Common myeloid progenitor, CD34-positive (primary cell): ENCODE measurements around the gene GRIK1.
A peak's percentile ranks its signal among the peaks of the same experiment; 100 is the strongest.

Experiments
- CTCF ChIA-PET: fragments of 350-600 bp; sonication (Branson Sonifier 250); formaldehyde crosslinking; loops from one replicate; lab custom pipeline; 2021; ENCODE audit warnings: antibody characterized with exemption; lab: Charles Lee
- POLR2A ChIA-PET: fragments of 350-600 bp; sonication (Branson Sonifier 250); formaldehyde crosslinking; loops from one replicate; lab custom pipeline; 2021; ENCODE audit warnings: antibody characterized with exemption; lab: Charles Lee
- DNase-seq, 3 donors: peaks; one replicate each; pipeline versions ENCODE4 v3.0.0 to v3.0.0-alpha.2; 2013
- H3K27ac ChIP-seq, 2 experiments: 1 replicate in 1 of 2; 2 replicates in 1 of 2; pipeline ENCODE4 v1.7.0; 2013; ENCODE audit warnings: inconsistent platforms in 2 of 2, low read length in 2 of 2, mild to moderate bottlenecking in 2 of 2, low read depth in 1 of 2, moderate library complexity in 1 of 2; ENCODE audit not compliant: severe bottlenecking in 2 of 2, insufficient read depth in 1 of 2, poor library complexity in 1 of 2
- H3K27me3 ChIP-seq, 5 experiments: replicated peaks in 2 of 5; 1 replicate in 3 of 5; 2 replicates in 2 of 5; pipeline versions ENCODE4 v1.6.1 to v1.7.0; 2013; ENCODE audit warnings: low read length in 4 of 5, mild to moderate bottlenecking in 2 of 5, moderate library complexity in 2 of 5, inconsistent platforms in 1 of 5; ENCODE audit not compliant: insufficient read depth in 5 of 5, control insufficient read depth in 4 of 5
- H3K36me3 ChIP-seq, 4 experiments: 1 replicate in 2 of 4; 2 replicates in 2 of 4; pipeline versions ENCODE4 v1.6.1 to v1.7.0; 2013; ENCODE audit warnings: low read length in 3 of 4, control low read depth in 1 of 4, mild to moderate bottlenecking in 1 of 4; ENCODE audit not compliant: control insufficient read depth in 4 of 4, insufficient read depth in 4 of 4
- H3K4me1 ChIP-seq, 4 experiments: 1 replicate in 3 of 4; 2 replicates in 1 of 4; pipeline versions ENCODE4 v1.6.1 to v1.7.1; 2013; ENCODE audit warnings: low read length in 3 of 4, mild to moderate bottlenecking in 3 of 4, control low read depth in 1 of 4, inconsistent platforms in 1 of 4, moderate library complexity in 1 of 4; ENCODE audit not compliant: control insufficient read depth in 4 of 4, insufficient read depth in 4 of 4; ENCODE audit errors: control extremely low read depth in 1 of 4
- H3K4me3 ChIP-seq, 7 experiments: 1 replicate in 4 of 7; 2 replicates in 3 of 7; pipeline versions ENCODE4 v1.5.1 to v1.7.0; 2013; ENCODE audit warnings: mild to moderate bottlenecking in 7 of 7, low read length in 6 of 7, moderate library complexity in 6 of 7, inconsistent platforms in 2 of 7, low read depth in 2 of 7, control low read depth in 1 of 7; ENCODE audit not compliant: insufficient read depth in 4 of 7, control insufficient read depth in 1 of 7; ENCODE audit errors: extremely low read depth in 1 of 7
- H3K9me3 ChIP-seq, 5 experiments: 1 replicate in 4 of 5; 2 replicates in 1 of 5; pipeline versions ENCODE4 v1.6.1 to v1.7.1; 2013; ENCODE audit warnings: low read length in 4 of 5, mild to moderate bottlenecking in 2 of 5, inconsistent platforms in 1 of 5, low read depth in 1 of 5, moderate library complexity in 1 of 5; ENCODE audit not compliant: control insufficient read depth in 4 of 5, insufficient read depth in 2 of 5; ENCODE audit errors: control extremely low read depth in 1 of 5
- WGBS: methylation state at CpG from one replicate; pipeline ENCODE4 v1.1.5; 2013; ENCODE audit not compliant: insufficient coverage; 5-methylcytosine and 5-hydroxymethylcytosine counted together

Gene GRIK1

DNA sequence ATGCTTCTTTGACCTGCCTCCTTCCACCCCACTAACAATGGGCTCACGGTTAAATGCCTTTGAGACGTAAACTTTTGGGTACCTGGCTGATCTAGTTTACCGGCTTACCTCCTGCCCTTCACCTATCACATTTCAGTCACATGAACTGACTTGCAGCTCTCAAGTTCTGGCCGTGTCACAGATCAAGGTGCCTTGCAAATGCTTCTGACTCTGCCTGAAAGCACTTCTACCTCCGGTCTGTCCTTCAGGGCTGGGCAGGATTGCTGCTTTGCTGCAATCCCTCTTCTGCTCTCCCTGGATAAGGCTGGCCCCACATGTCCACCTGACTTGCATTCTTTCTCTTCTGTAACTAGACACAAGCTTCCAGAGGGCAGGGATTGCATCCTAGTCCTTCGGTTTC, 69.0 kb downstream of the GRIK1 start:
- H3K36me3 ChIP-seq, result no peaks in the 10 kb centered on the region
- H3K4me1 ChIP-seq, result peaks cover 0 to 4% (median 0%) of the 10 kb centered on the region in 4 experiments
- ChIA-PET POLR2A (no interaction called here), CTCF (no interaction called here)
- no peak overlapping the region for H3K4me3 ChIP-seq
- no peak for DNase-seq
- 96% methylated on average over 5 of the region's 6 CpGs for WGBS
- no peaks in the 10 kb centered on the region for H3K9me3 ChIP-seq
- H3K27ac ChIP-seq, result no peak overlapping the region
- H3K27me3 ChIP-seq, result no peaks in the 10 kb centered on the region

DNA sequence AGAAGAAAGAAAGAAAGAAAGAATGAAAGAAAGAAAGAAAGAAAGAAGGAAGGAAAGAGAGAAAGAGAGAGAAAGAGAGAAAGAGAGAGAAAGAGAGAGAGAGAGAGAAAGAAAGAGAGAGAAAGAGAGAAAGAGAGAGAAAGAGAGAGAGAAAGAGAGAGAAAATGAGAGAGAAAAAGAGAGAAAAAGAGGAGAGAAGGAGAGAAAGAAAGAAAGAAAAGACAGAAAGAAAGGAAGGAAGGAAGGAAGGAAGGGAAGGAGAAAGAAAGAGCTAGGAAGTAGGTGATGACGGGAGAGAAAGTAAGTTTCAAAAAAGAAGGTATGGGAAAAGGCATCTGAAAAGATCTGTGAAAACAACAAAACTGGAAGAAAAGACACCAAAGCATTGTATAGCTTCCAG, 72.0 kb downstream of the GRIK1 start:
- Histone ChIP-seq H3K36me3 (no peaks in the 10 kb centered on the region), H3K27me3 (no peaks in the 10 kb centered on the region), H3K9me3 (no peaks in the 10 kb centered on the region), H3K27ac (no peak overlapping the region), H3K4me1 (peaks cover 0 to 9% (median 5%) of the 10 kb centered on the region in 4 experiments), H3K4me3 (no peak overlapping the region)
- ChIA-PET POLR2A (no interaction called here), CTCF (no interaction called here)
- DNase-seq, result no peak
- 100% methylated on average over 1 of the region's 1 CpG for WGBS

DNA sequence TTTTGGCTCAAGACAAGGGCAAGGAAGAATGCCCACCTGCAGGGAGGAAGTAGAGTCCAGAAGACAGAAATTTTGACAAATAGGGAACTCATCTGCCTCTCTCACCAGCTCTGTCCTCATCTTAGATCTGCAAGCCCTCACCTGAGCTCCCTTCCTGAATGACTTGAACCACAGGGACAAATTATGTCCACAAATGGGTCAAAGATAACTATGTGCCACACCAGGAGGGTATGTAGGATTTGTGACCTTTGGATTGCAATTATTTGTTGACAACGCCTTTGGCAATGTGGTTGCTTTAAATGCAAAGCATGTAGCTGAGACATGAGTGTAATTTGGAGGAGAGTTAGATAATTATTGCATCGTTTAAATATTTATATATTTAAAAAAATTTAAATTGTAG, 79.5 kb downstream of the GRIK1 start:
- Histone ChIP-seq H3K27me3 (no peaks in the 10 kb centered on the region), H3K36me3 (no peaks in the 10 kb centered on the region), H3K9me3 (no peaks in the 10 kb centered on the region), H3K4me3 (no peak overlapping the region), H3K27ac (no peak overlapping the region), H3K4me1 (peaks cover 0 to 9% (median 5%) of the 10 kb centered on the region in 4 experiments)
- no peak for DNase-seq
- WGBS, result no CpG with 5 or more reads among the region's 2 CpGs
- ChIA-PET POLR2A (no interaction called here), CTCF (no interaction called here)

DNA sequence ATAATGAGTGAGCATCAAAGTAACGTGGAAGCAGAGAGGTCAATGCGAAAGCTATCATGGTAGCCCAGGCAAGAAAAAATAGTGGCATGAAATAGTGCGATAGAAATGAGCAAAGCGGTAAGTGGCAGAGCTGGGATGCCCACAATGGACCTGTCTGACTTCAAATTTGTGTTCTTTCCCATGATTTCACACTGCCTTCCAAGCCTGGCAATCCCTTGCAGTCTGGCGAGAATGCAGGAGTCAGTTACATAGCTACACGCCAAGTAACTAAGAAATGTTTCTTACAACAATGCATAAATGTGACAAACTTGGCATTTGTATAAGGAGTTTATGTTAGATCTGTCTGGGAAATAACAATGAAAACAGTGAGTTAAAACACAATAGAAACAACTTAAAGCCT, 82.6 kb downstream of the GRIK1 start:
- H3K4me3 ChIP-seq, result no peak overlapping the region
- 100% methylated on average over 6 of the region's 6 CpGs for WGBS
- ChIA-PET CTCF (no interaction called here), POLR2A (no interaction called here)
- DNase-seq, result no peak
- H3K27me3 ChIP-seq, result no peaks in the 10 kb centered on the region
- H3K9me3 ChIP-seq, result no peaks in the 10 kb centered on the region
- no peaks in the 10 kb centered on the region for H3K36me3 ChIP-seq
- H3K4me1 ChIP-seq, result no peaks in the 10 kb centered on the region
- no peak overlapping the region for H3K27ac ChIP-seq

DNA sequence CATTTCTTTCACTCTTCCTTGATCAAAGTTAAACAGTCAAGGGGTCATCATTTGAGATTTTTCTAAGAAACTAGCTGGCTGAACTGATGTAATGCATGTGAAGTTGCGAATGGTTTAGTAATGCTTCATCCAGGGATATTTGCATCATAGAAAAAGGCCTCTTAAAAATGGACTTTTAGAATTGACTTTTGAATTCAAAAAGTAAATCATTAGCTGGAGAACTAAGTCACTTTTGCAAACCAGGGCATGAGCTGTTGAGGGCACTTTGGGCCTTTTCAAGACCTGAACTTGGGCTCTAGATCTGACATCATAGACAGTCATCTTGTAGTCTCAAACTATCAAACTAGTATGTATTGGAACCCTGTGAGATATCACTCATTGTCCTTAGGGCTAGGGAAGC, 85.0 kb downstream of the GRIK1 start:
- H3K27me3 ChIP-seq, result no peaks in the 10 kb centered on the region
- H3K4me1 ChIP-seq, result no peaks in the 10 kb centered on the region
- 100% methylated on average over 1 of the region's 1 CpG for WGBS
- DNase-seq, result no peak
- POLR2A ChIA-PET, result interaction anchor here (0.6 kb wide), 1 partner anchor 141 kb away, joined by 3 read pairs; no protein-coding TSS in a partner anchor
- H3K4me3 ChIP-seq, result no peak overlapping the region
- H3K9me3 ChIP-seq, result no peaks in the 10 kb centered on the region
- no peak overlapping the region for H3K27ac ChIP-seq
- CTCF ChIA-PET, result interaction anchor here (2.2 kb wide), 1 partner anchor 377 kb away, joined by 7 read pairs; no protein-coding TSS in a partner anchor
- H3K36me3 ChIP-seq, result no peaks in the 10 kb centered on the region

DNA sequence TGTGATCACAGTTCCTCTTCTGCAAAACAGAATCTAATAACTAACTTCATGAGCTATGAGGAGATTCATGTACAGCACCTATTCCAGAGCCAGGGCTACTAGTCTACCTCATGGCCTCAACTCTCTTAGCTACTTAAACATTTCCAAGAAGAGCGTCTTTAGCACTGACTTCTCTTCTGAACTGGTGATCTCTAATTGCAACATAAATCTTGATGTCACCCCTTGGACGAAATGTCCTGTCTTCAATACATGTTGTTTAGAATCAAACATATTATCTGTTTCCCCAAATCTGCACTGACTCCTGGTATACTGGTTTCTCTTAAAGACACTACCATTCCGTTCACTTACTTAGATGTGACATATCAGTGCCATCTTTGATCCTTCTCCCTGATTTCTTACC, 88.2 kb downstream of the GRIK1 start:
- Histone ChIP-seq H3K27me3 (no peaks in the 10 kb centered on the region), H3K4me3 (no peak overlapping the region), H3K9me3 (no peaks in the 10 kb centered on the region), H3K27ac (no peak overlapping the region), H3K36me3 (no peaks in the 10 kb centered on the region), H3K4me1 (no peaks in the 10 kb centered on the region)
- no peak for DNase-seq
- WGBS, result 61% methylated on average over 3 of the region's 3 CpGs
- POLR2A ChIA-PET, result no interaction called here
- CTCF ChIA-PET, result interaction anchor here (1.5 to 2.9 kb wide), 3 partner anchors 374 to 377 kb away, joined by 5 to 45 read pairs (median 6); no protein-coding TSS in a partner anchor

DNA sequence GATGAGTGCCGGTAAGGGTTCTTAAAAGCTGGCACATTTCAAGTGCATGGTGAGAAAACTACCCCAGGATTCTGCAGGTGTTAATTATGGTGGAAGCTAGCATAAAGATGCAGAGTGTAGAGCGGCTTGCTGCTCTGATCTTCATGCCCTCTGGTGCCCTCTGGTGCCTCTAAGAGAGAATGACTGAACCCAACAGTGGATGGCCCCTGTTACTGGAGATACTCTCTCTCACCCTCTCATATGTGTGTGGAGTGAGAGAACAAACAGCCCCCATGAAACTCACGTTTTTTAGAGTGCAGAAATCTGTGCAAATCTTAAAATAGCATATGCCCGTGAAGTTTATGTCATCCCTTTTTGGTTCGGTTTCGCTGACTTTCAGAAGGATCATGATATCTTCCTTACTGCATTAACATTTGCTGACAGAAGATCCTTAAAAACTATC, 90.0 kb downstream of the GRIK1 start:
- WGBS, result 42% methylated on average over 4 of the region's 6 CpGs
- no peak overlapping the region for H3K27ac ChIP-seq
- POLR2A ChIA-PET, result interaction anchor here (0.6 kb wide), 1 partner anchor 373 kb away, joined by 3 read pairs; no protein-coding TSS in a partner anchor
- H3K9me3 ChIP-seq, result no peaks in the 10 kb centered on the region
- CTCF ChIA-PET, result interaction anchor here (0.5 to 3.1 kb wide), 6 partner anchors 9 to 385 kb away, joined by 3 to 45 read pairs (median 4); no protein-coding TSS in a partner anchor
- H3K27me3 ChIP-seq, result no peaks in the 10 kb centered on the region
- peak; percentile 53 to 81 (median 69) for DNase-seq
- H3K36me3 ChIP-seq, result no peaks in the 10 kb centered on the region
- no peak overlapping the region for H3K4me3 ChIP-seq
- H3K4me1 ChIP-seq, result no peaks in the 10 kb centered on the region
